Liver (tissue), 9 donors: ENCODE data around the gene ADAM19. TPM values are rescaled to one million over a fixed set of nuclear protein-coding genes. Genes with fewer than 3 reads are reported as not detected.

Source experiments
- DNase-seq: peaks from one replicate; pipeline ENCODE4 v3.0.0-alpha.2; 2017; ENCODE audit warnings: low spot score
- H3K27ac ChIP-seq, 2 donors: one replicate each; pipeline ENCODE4 v1.7.0; 2013; ENCODE audit warnings: inconsistent platforms in 2 of 2, low read length in 2 of 2, control low read depth in 1 of 2, low read depth in 1 of 2, mild to moderate bottlenecking in 1 of 2
- H3K27me3 ChIP-seq, 4 donors: one replicate each; pipeline versions ENCODE4 v1.6.1 to v1.7.0; 2013; ENCODE audit warnings: low read length in 3 of 4, inconsistent platforms in 1 of 4, mild to moderate bottlenecking in 1 of 4, moderate library complexity in 1 of 4; ENCODE audit not compliant: control insufficient read depth in 4 of 4, insufficient read depth in 4 of 4
- H3K36me3 ChIP-seq, 4 donors: one replicate each; pipeline versions ENCODE4 v1.6.1 to v1.7.0; 2013; ENCODE audit warnings: low read length in 3 of 4, mild to moderate bottlenecking in 3 of 4, low read depth in 1 of 4, moderate library complexity in 1 of 4; ENCODE audit not compliant: control insufficient read depth in 4 of 4, insufficient read depth in 3 of 4
- H3K4me1 ChIP-seq, 4 donors: one replicate each; pipeline versions ENCODE4 v1.6.1 to v1.7.0; 2013; ENCODE audit warnings: low read length in 3 of 4, mild to moderate bottlenecking in 3 of 4, moderate library complexity in 1 of 4; ENCODE audit not compliant: control insufficient read depth in 4 of 4, insufficient read depth in 4 of 4
- H3K4me3 ChIP-seq, 3 donors: one replicate each; pipeline versions ENCODE4 v1.6.1 to v1.7.0; 2013; ENCODE audit warnings: low read length in 3 of 3, control low read depth in 1 of 3, low read depth in 1 of 3, mild to moderate bottlenecking in 1 of 3
- H3K9ac ChIP-seq, 2 donors: one replicate each; pipeline ENCODE4 v1.7.0; 2013; ENCODE audit warnings: low read length in 2 of 2, mild to moderate bottlenecking in 2 of 2, moderate library complexity in 2 of 2, control low read depth in 1 of 2, low read depth in 1 of 2
- H3K9me3 ChIP-seq, 4 donors: one replicate each; pipeline versions ENCODE4 v1.6.1 to v1.7.0; 2013; ENCODE audit warnings: low read length in 3 of 4; ENCODE audit not compliant: control insufficient read depth in 4 of 4
- ATF3 ChIP-seq: IDR thresholded peaks from 2 replicates; pipeline ENCODE4 v1.6.1; 2016; ENCODE audit warnings: antibody characterized with exemption
- CTCF ChIP-seq: fragments of 150-350 bp; IDR thresholded peaks from 2 replicates; pipeline ENCODE4 v1.5.1; 2017; ENCODE audit warnings: improper control_type of control experiment, low read depth, low read length; ENCODE audit not compliant: missing input control
- EGR1 ChIP-seq, 2 donors: IDR thresholded peaks; 2 replicates each; pipeline ENCODE4 v1.6.1; 2016 to 2018; ENCODE audit warnings: antibody characterized with exemption in 2 of 2, low read depth in 2 of 2
- FOXA1 ChIP-seq: IDR thresholded peaks from 2 replicates; pipeline ENCODE4 v1.6.1; 2016; ENCODE audit warnings: antibody characterized with exemption
- FOXA2 ChIP-seq: IDR thresholded peaks from 2 replicates; pipeline ENCODE4 v1.6.1; 2016; ENCODE audit warnings: antibody characterized with exemption
- GABPA ChIP-seq, 2 donors: IDR thresholded peaks in 1 of 2; conservative IDR thresholded peaks in 1 of 2; 2 replicates each; pipeline ENCODE4 v1.6.1; 2016; ENCODE audit warnings: antibody characterized with exemption in 2 of 2, mild to moderate bottlenecking in 1 of 2, moderate library complexity in 1 of 2
- HNF4A ChIP-seq, 2 donors: conservative IDR thresholded peaks; 2 replicates each; pipeline ENCODE4 v1.6.1; 2016; ENCODE audit warnings: antibody characterized with exemption in 2 of 2, mild to moderate bottlenecking in 2 of 2
- HNF4G ChIP-seq: IDR thresholded peaks from 2 replicates; pipeline ENCODE4 v1.6.1; 2016; ENCODE audit warnings: antibody characterized with exemption
- JUND ChIP-seq, 2 donors: IDR thresholded peaks; 2 replicates each; pipeline ENCODE4 v1.6.1; 2016; ENCODE audit warnings: antibody characterized with exemption in 2 of 2
- MAX ChIP-seq: IDR thresholded peaks from 2 replicates; pipeline ENCODE4 v1.6.1; 2016; ENCODE audit warnings: antibody characterized with exemption
- NR2F2 ChIP-seq: IDR thresholded peaks from 2 replicates; pipeline ENCODE4 v1.6.1; 2016; ENCODE audit warnings: antibody characterized with exemption
- RAD21 ChIP-seq, 2 donors: IDR thresholded peaks; 2 replicates each; pipeline ENCODE4 v1.6.1; 2016; ENCODE audit warnings: antibody characterized with exemption in 2 of 2, mild to moderate bottlenecking in 2 of 2
- REST ChIP-seq: IDR thresholded peaks from 2 replicates; pipeline ENCODE4 v1.6.1; 2016; ENCODE audit warnings: antibody characterized with exemption, mild to moderate bottlenecking
- RXRA ChIP-seq, 2 donors: IDR thresholded peaks; 2 replicates each; pipeline ENCODE4 v1.6.1; 2017 to 2018; ENCODE audit warnings: antibody characterized with exemption in 2 of 2, mild to moderate bottlenecking in 1 of 2
- SP1 ChIP-seq: IDR thresholded peaks from 2 replicates; pipeline ENCODE4 v1.6.1; 2018; ENCODE audit warnings: antibody characterized with exemption, mild to moderate bottlenecking
- TAF1 ChIP-seq: conservative IDR thresholded peaks from 2 replicates; pipeline ENCODE4 v1.6.1; 2016; ENCODE audit warnings: antibody characterized with exemption, mild to moderate bottlenecking
- YY1 ChIP-seq: IDR thresholded peaks from 2 replicates; pipeline ENCODE4 v1.6.1; 2016; ENCODE audit warnings: antibody characterized with exemption, mild to moderate bottlenecking
- WGBS: extraction: QIAGEN DNeasy Blood & Tissue Kit; methylation state at CpG from one replicate; pipeline ENCODE4 v1.1.7; 2013; 5-methylcytosine and 5-hydroxymethylcytosine counted together
- polyA plus RNA-seq, 2 donors: library from polyadenylated mRNA; stranded (reverse) in 1 of 2; unstranded in 1 of 2; fragments of 200-250 nt in 1 of 2; fragments of >200 nt in 1 of 2; fragmentation: Nextera tagmentation in 1 of 2; extraction: Ambion mirVana in 1 of 2; gene quantifications; one replicate each; pipeline versions ENCODE4 v1.2.1 to v1.2.3, GENCODE V29; 2013 to 2015
- total RNA-seq, 2 donors: library from RNA; depleted of rRNA; stranded (reverse); fragments of >200 nt; gene quantifications; one replicate each; pipeline ENCODE4 v1.2.3, GENCODE V29; 2014
- TF ChIP-seq, protein P1 (sequence below): IDR thresholded peaks from 2 replicates; pipeline ENCODE4 v1.6.1; 2016; ENCODE audit warnings: antibody characterized with exemption
- donor health status: healthy.
- donor health status: healthy.
- donor health status: healthy.
- donor health status: healthy.
- donor health status: healthy.

ADAM19 gene
- total and polyA plus RNA-seq, 4 donors = 2.4 to 7.1 (median 2.9) TPM

DNA sequence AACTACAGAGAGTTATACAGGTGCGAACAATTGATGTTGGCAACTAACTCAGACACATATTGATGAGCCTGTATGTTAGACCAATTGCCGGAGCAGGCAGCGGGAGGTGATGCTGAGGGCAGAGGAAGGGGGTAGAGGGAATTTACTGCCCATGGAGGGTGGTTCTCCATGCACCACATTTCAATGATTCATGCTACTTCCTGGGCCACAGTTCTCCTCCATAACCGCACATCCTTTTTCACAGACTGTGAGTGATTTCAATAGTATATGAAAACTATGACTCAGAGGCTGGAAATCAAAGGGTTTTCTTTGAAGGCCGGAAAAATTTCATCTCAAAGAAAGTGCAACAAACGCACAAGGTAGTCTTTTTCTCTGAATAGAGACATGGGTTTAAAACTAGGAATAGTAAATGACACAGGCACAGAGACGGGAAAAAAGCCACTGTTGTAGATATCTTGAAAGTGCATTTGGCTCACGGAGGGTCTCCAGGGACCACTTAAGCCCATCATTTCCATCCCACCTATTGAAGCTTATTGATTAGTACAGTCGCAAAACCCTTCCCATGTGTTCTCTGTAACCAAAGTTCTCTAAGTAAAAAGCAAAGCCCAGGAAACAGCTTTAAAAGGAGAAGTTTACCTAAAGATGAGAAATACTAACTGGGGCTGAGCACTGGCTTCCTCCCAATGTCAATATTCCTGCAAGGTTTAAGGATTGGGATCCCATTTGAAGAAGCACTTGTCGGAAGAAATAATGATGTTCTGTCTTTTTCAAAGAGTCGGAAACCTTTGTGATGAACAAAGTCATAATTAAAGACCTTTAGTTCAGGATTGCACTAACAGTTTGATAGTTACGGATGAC is 28.0 kb upstream of the ADAM19 start (continued):
- TF ChIP-seq CTCF (no peak), YY1 (no peak), FOXA1 (no peak), GABPA (IDR thresholded peaks at IDR 0.05 in 1 of 2, conservative IDR thresholded peaks at IDR 0.05 in 1 of 2) (no peak), SP1 (no peak), FOXA2 (no peak)

GRCh38 chr5:157602505-157602904 is 26.9 kb upstream of the ADAM19 start:
- Histone ChIP-seq H3K27ac (no peak overlapping the region), H3K4me1 (no peaks in the 10 kb centered on the region), H3K4me3 (no peak overlapping the region), H3K9ac (no peak overlapping the region), H3K27me3 (no peaks in the 10 kb centered on the region), H3K9me3 (no peaks in the 10 kb centered on the region), H3K36me3 (no peaks in the 10 kb centered on the region)
- WGBS = 86% methylated on average over 4 of the region's 4 CpGs
- DNase-seq = no peak
- no peak for TF ChIP-seq EGR1 (IDR thresholded peaks at IDR 0.05; ENCODE audit: low read depth in 2 of 2)
- TF ChIP-seq HNF4A (conservative IDR thresholded peaks at IDR 0.05) = no peak
- TF ChIP-seq, protein P1, sequence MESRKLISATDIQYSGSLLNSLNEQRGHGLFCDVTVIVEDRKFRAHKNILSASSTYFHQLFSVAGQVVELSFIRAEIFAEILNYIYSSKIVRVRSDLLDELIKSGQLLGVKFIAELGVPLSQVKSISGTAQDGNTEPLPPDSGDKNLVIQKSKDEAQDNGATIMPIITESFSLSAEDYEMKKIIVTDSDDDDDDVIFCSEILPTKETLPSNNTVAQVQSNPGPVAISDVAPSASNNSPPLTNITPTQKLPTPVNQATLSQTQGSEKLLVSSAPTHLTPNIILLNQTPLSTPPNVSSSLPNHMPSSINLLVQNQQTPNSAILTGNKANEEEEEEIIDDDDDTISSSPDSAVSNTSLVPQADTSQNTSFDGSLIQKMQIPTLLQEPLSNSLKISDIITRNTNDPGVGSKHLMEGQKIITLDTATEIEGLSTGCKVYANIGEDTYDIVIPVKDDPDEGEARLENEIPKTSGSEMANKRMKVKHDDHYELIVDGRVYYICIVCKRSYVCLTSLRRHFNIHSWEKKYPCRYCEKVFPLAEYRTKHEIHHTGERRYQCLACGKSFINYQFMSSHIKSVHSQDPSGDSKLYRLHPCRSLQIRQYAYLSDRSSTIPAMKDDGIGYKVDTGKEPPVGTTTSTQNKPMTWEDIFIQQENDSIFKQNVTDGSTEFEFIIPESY = no peak
- TF ChIP-seq TAF1 = no peak
- TF ChIP-seq HNF4G = no peak
- TF ChIP-seq JUND (IDR thresholded peaks at IDR 0.05) = no peak
- no peak for TF ChIP-seq CTCF
- no peak for TF ChIP-seq GABPA (IDR thresholded peaks at IDR 0.05 in 1 of 2, conservative IDR thresholded peaks at IDR 0.05 in 1 of 2)
- no peak for TF ChIP-seq FOXA1
- no peak for TF ChIP-seq REST
- no peak for TF ChIP-seq RAD21 (IDR thresholded peaks at IDR 0.05)
- TF ChIP-seq ATF3 = no peak
- no peak for TF ChIP-seq NR2F2
- TF ChIP-seq SP1 = no peak
- no peak for TF ChIP-seq RXRA (IDR thresholded peaks at IDR 0.05)
- no peak for TF ChIP-seq MAX
- no peak for TF ChIP-seq YY1
- no peak for TF ChIP-seq FOXA2
